Left hindlimb (tissue), 1 donor: ENCODE measurements around the gene CDC42EP5.

Experiments
- DNase-seq: peaks from one replicate; pipeline ENCODE4 v3.0.0-alpha.2; 2018

CDC42EP5 gene

DNA sequence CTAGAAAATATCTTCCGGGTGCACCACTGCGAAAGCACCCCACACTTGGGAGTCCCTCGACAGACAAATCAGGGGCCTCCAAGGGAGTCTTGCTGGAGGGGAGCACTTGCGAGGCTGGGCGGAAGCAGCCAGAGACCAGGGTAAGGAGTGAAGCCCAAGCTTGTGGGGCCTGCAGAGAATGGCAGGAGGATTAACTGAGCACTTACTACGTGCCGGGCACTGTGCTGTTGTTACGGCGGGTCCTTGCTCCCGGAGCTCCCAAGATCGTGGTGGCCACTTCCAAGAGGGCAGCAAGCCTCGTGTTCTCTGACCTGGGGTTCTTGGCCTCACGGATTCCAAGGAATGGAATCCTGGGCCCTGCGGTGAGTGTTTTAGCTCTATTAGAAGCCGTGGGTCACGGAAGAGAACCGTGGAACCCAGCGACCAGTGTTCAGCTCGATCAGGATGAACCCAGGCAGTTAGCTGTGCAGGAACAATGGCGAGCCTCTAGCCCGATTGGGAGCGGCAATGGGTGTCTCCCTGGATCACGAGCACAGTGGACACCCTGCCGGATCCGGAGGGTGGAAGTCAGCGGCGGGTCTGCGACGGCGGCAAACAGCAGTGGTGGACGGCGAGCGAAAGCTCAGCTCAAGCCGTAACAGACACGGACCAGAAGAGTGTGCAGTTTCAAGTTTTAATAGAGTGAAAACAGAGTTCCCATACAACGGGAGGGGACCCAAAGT lies 48.3 kb downstream of the CDC42EP5 start:
- DNase-seq, result no peak

DNA sequence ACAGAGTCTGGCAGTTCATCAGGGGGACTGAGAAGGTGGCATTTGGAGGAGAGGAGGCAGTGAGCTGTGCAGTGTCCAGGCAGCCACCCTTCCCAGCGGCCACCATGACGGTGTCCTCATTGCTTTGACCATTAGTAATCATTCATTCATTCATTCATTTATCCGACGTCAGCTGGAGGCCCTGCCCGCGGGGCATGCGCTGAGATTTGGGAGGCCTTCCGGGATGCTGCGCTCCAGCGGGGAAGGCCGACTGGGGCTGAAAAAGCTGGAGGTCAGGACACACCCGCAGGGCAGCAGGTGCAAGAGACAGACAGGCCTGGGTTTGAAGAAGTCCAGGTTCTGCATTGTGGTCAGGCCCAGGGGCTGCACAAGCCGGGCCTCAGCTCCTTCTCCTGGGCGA lies 48.9 kb downstream of the CDC42EP5 start:
- no peak for DNase-seq

DNA sequence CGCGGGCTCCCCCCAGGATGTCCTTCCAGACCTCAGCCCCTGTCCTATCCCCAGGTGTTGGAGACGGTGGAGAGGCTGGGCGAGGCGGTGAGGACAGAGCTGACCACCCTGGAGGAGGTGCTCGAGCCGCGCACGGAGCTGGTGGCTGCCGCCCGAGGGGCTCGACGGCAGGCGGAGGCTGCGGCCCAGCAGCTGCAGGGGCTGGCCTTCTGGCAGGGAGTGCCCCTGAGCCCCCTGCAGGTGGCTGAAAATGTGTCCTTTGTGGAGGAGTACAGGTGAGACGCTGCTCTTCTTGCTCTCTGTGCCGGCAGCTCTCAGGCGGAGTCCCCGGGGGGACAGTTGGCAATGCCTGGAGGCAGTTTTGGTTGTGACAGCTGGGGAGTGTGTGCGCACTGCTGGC lies 51.0 kb downstream of the CDC42EP5 start:
- DNase-seq, result no peak

DNA sequence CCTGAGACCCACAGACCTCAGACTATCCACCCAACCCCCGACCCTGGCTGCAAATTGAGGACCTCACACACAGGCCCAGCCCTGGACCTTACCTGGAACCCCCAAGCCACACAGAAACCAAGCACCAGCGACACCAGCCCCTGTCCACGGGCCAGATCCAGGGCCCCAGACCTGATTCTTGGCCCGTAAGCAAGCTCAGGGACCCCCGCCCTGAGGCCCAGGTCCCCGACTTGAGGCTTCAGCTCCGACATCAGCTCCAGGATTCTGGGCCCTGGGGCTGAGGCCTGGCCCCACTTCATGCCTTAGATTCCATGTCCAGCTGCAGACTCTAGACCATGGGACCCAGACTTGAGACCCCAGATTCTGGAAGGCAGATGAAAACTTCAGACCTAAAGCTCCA lies 51.6 kb downstream of the CDC42EP5 start:
- no peak for DNase-seq

DNA sequence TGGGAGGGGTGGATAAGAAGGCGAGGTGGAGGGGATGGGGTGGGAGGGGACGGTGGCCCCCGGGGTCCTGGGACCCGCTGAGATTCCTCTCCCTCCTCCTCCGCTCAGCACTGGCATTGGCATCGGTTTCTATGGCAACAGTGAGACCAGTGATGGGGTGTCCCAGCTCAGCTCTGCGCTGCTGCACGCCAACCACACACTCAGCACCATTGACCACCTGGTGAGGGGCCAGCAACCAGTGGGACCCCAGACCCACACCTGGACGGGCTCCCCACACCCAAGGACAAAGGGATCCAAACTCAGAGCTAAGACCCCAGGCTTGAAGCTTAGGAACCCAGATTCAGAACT lies 52.0 kb downstream of the CDC42EP5 start:
- DNase-seq, result no peak

DNA sequence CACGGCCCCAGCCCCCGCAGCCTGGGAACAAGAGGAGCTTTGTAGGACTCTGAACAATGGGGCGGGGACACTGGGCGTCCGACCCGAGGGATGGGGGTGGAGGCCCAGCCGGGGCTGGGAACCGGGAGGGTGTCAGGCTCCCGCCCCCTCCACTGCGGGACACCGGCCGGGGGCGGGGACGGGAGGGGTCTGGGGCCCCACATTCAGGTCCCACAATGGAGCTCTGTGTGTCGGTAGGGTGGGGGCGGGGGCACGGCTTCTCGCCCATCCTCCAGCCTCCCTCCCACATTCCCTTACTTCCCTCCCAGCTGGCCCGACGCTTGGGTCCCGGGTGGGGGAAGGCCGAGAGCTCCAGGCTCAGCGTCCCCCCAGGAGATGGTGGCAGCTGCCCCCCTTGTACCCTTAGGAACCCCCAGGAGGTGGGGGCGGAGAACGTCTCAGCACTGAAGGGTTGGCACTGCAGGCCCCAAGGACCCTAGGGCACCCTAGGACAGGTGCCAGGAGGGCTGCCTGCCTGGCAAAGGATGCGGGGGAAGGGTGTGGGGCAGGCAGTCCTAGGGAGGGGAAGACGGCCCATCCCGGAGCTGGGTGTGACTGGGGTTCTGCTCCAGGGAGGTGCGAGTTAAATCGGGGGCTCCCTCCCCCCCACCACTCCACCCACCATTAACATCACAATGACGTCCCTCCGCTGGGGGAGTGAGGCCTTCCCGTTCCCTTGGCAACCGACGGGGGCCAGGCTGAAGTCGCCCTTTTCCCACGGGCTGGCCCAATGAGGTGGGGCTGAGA lies 52.5 kb downstream of the CDC42EP5 start:
- no peak for DNase-seq

DNA sequence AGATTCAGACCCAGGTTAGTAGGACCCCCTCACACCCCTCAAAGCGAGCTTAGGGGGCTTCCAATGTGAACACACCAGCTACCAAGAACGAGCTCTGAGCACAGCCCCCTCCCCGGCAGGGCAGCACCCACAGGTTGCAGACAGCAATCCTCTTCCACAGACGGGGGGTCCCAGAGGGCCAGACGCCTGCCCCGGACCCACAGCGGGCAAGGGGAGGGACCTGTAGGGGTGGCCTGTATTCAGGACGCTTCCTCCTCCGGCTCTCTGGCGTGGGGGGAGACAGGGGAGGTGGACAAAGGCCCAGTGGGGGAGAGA lies 53.1 kb downstream of the CDC42EP5 start:
- DNase-seq, result no peak

DNA sequence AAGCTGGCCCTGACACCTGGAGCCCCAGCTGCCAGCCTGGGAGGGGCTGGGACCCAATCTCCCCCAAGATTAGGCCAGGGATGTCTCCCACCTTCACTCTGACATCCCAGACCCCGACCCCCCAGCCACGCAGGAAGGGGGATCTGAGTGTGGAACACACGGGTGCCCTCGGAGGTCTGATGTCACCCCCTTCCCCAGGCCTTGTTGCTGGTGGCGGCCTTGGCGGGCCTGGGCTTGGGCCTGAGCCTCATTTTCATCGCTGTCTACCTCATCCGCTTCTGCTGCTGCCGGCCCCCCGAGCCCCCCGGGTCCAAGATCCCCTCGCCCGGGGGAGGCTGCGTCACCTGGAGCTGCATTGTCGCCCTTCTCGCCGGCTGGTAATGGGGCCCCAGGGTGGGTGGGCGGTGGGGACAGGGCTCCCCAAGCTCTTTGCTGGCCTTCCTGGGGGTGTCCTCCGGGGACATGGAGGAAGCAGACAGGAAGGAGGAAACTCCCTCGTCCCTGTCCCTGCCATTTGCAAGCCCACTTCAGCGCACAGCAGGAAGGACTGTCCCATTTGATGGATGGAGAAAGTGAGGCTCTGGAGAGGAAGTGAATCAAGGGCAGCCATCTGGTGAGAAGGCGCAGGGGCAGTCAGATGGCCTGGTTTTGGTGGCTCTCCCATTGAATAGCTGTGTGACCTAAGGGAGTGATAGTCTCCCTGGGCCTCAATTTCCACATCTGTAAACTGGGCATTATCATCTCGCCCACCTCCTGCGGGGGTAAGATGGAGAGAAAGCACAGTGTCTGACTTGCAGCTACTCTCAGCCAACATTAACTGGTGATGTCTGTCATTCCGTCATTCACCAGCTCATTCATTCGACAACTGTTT lies 53.9 kb downstream of the CDC42EP5 start:
- DNase-seq, result no peak

DNA sequence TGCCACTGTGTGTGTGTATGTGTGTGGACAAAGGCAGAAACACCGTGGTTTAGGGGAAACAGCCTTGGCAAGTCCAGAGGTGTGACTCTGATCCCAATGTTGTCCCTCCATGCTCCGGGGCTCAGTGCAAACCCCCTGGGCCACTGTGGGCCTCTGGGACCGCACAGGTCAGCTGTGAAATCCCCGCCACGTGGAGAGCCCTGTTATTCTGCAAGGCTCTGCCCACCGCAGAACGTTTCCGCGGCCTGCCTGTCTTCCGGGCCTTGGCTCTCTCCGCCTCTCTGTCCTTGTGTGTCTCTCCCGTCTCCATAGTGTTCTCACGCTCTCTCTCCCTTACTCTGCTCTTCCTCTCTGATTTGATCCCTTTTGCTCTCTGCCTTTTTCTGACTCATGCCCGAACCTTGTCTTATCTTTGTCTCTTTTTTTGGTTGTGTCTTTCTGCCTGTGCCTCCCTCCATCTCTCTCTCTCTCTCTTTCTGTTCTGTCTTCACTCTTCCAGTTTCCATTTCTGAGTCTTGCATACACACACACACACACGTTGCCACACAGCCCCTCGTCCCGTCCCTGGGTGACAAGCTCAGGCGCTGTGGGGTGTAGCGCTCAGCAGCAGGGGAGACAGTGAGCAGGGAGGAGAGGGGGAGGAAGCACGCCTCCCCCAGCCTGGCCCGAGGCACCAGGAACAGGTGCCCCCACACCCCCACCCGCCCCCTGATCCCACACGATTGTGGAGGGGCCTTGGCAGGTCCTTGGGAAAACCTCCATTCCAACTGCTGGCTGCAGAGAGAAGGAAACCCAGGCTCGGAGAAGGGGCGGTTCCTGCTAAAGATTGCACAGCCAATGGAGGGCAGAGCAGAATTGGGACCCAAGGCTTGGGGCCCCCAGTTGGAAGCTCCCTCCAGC lies 54.8 kb downstream of the CDC42EP5 start:
- DNase-seq, result no peak

DNA sequence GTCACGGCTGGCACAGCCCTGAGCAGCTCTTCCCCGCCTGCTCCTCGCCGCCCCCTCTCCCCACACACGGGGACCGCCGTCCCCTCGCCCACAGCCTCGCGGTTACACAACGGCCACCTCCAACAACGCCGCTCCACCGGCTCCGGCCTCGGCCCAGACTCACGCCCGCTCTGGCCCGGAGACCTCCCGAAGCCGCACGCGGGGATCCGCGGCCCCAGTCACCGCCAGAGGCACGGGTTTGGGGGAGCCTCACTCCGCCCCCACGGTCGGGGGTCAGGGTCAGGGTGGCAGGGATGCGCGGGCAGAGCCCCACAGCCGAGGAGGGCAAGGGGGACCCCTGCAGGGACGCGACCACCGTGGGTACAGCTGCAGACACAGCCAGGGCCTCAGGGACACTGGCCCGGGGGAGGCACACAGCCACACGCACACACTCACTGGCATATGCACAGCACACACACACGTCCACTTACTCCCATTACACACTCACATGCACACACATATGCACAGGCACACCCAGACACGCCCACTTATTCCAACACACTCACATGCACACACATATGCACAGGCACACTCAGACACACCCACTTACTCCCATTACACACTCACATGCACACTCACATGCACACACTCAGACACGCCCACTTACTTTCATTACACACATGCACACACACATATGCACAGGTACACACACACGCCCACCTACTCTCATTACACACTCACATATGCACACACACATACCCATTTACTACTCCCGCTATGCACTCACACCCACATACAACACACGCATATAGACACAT lies 56.2 kb downstream of the CDC42EP5 start:
- no peak for DNase-seq

DNA sequence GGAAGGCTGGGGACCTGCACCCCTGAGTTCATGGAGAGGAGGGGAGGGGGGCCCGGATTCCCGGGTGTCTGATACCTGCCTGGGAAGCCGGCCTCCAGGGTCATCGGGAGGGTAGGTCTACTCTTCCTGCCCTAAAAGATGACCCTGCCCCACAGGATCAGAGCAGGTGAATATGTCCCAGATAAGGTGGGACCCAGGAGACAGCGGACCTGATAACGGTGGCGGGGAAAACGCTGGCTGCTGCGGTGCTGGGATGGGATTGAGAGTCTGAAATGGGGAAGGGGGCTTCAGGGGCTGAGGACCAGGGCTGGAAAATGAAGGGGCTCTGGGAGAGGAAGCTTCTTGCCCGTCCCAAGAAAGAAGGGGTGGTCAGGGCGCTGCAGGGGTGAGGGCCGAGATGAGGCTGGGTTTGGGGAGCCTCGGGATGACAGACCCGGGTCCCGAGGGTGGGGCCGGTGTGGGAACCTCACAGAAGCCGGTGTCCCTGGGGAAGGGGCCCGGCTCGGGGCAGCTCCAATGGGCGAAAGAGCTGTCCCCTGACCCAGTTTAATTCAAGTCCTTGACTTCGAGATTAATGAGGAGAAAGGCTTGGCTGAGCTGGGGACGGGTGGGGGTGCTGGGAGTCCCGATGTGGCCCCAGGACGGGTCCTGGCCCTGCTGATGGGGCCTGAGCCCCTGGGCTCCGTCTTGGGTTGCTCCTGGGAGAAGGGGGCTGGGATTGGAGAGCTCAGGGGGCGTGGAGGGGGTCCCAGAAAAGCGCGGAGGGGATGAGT lies 57.0 kb downstream of the CDC42EP5 start:
- no peak for DNase-seq

DNA sequence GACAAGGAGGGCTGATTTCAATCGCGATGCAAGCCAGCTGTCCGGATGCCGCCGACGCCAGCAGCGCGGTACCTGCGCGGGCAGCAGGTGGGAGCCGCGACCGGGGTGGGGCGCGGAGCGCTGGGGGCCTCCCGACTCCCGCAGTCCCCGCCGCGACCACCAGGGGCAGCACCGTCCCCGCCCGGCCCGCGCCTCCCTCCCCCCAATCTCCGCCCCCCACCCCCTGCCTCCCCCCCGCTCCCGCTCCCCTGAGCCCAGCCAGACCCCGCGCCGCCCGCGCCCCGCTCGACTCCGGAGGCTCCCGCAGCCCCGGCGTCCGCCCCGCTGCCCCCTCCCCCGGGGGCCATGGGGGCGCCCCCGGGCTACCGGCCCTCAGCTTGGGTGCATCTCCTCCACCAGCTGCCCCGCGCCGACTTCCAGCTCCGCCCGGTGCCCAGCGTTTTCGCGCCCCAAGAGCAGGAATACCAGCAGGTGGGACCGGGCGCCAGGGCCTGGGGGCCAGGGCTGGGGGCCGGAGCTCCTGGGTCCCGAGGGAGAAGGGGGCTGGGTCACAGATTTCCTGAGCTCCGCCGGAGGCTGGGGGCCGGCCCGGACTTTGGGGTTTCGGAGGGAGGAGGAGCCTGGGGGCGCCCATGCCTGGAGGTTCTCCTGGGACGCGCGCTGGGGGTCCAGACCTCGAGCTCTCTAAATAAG lies 57.7 kb downstream of the CDC42EP5 start, which contains the start of gene TTYH1:
TTYH1 (plus strand) TSS at position 257 of the 693 bp plus-strand sequence; CDS start at position 346, 89 bp downstream.
- no peak for DNase-seq
